ENCODE data around the gene KCND3.

DNA sequence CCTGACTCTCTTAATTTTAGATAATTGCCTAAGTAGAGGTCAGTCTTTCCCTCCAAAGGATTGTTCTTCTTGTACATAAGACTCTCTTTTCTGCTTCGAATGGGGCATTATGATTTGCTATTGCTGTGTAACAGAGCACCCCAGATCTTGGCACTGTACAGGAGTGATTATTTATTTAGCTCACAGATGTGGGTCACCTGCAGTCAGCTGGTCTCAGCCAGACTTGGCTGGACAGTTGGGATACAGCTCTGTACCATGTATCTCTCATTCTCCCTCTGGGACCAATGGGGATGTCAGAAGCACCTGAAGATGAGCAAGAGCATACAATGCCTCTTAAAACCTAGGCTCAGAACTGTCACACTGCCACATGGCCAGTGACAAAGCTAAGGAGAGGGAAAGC is 23.4 kb upstream of the KCND3 start:
- TF ChIP-seq, protein P1, sequence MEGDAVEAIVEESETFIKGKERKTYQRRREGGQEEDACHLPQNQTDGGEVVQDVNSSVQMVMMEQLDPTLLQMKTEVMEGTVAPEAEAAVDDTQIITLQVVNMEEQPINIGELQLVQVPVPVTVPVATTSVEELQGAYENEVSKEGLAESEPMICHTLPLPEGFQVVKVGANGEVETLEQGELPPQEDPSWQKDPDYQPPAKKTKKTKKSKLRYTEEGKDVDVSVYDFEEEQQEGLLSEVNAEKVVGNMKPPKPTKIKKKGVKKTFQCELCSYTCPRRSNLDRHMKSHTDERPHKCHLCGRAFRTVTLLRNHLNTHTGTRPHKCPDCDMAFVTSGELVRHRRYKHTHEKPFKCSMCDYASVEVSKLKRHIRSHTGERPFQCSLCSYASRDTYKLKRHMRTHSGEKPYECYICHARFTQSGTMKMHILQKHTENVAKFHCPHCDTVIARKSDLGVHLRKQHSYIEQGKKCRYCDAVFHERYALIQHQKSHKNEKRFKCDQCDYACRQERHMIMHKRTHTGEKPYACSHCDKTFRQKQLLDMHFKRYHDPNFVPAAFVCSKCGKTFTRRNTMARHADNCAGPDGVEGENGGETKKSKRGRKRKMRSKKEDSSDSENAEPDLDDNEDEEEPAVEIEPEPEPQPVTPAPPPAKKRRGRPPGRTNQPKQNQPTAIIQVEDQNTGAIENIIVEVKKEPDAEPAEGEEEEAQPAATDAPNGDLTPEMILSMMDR (IDR thresholded peaks at IDR 0.05) = no peak
- no peak for TF ChIP-seq POLR2A (IDR thresholded peaks at IDR 0.05)
